OCI-LY1 (cell line): ENCODE results near the gene CDH4.

ENCODE experiments used
- EZH2 ChIP-seq: fragments of 200-600 bp; sonication (generic), shearing (Covaris generic); IDR thresholded peaks from 2 replicates; pipeline ENCODE4 v1.8.0; 2017; ENCODE audit warnings: borderline replicate concordance, mixed run types, mild to moderate bottlenecking, antibody characterized with exemption, low read length, moderate library complexity, mixed read lengths
- TF ChIP-seq, protein P1 (sequence below): fragments of 200-600 bp; sonication (generic), shearing (Covaris generic); IDR thresholded peaks from 2 replicates; pipeline ENCODE4 v1.5.1; 2017; ENCODE audit warnings: mild to moderate bottlenecking, antibody characterized with exemption, low read length, moderate library complexity, mixed read lengths

DNA sequence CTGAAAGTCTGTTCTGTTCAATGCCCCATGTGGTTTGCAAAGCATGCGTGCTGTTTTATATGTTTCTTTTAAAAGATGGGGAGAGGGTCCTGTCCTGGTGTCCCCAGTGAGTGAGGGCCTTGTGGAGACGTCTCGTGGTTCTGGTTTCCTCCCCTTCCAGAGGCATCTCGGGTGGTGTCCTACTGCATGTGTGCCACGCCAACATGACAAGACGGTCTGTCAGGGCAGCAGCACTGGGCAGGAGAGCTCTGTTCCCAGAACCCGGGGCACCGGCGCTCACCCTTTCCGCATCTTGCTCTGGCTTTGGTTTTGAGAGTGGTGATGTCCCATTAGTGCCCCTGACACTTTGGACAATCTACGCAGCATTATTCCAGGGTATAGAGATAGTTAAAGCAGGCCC, 275.6 kb downstream of the CDH4 start:
- TF ChIP-seq, protein P1, sequence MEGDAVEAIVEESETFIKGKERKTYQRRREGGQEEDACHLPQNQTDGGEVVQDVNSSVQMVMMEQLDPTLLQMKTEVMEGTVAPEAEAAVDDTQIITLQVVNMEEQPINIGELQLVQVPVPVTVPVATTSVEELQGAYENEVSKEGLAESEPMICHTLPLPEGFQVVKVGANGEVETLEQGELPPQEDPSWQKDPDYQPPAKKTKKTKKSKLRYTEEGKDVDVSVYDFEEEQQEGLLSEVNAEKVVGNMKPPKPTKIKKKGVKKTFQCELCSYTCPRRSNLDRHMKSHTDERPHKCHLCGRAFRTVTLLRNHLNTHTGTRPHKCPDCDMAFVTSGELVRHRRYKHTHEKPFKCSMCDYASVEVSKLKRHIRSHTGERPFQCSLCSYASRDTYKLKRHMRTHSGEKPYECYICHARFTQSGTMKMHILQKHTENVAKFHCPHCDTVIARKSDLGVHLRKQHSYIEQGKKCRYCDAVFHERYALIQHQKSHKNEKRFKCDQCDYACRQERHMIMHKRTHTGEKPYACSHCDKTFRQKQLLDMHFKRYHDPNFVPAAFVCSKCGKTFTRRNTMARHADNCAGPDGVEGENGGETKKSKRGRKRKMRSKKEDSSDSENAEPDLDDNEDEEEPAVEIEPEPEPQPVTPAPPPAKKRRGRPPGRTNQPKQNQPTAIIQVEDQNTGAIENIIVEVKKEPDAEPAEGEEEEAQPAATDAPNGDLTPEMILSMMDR = no peak
- no peak for TF ChIP-seq EZH2
